HEK293 (cell line): Measurements from ENCODE around the gene MATN1.

ENCODE experiments used
- CTCF ChIA-PET: fragments of 350-600 bp; formaldehyde crosslinking; extraction: SDS; loops from one replicate; lab custom pipeline; 2021; ENCODE audit warnings: antibody characterized with exemption; lab: Yijun Ruan, JAX
- POLR2A ChIA-PET: fragments of 300-600 bp; formaldehyde crosslinking; extraction: SDS; loops from one replicate; lab custom pipeline; 2020; ENCODE audit warnings: antibody characterized with exemption, inconsistent platforms; lab: Yijun Ruan, JAX
- H3K27ac ChIP-seq: fragments of 200-500 bp; sonication (Bioruptor generic); 2 replicates; pipeline ENCODE4 v1.5.1; 2014; ENCODE audit warnings: low read depth, low read length, control low read depth, inconsistent platforms; ENCODE audit errors: extremely low read depth
- H3K36me3 ChIP-seq, 2 experiments: fragments of 200-500 bp in 1 of 2; sonication (Bioruptor generic) in 1 of 2; 1 replicate in 1 of 2; 2 replicates in 1 of 2; pipeline ENCODE4 v1.5.1; 2014 to 2017; ENCODE audit warnings: inconsistent platforms in 2 of 2, low read length in 2 of 2; ENCODE audit not compliant: control insufficient read depth in 2 of 2, insufficient read depth in 1 of 2
- H3K4me1 ChIP-seq: fragments of 200-500 bp; sonication (Bioruptor generic); 2 replicates; pipeline ENCODE4 v1.5.1; 2014; ENCODE audit warnings: mild to moderate bottlenecking, low read length, inconsistent platforms; ENCODE audit not compliant: control insufficient read depth, insufficient read depth
- H3K4me3 ChIP-seq: 2 replicates; pipeline ENCODE4 v1.5.1; 2011; ENCODE audit warnings: low read depth, mild to moderate bottlenecking, control low read depth, low read length, moderate library complexity
- H3K9me3 ChIP-seq: fragments of 200-500 bp; sonication (Bioruptor generic); 2 replicates; pipeline ENCODE4 v1.5.1; 2014; ENCODE audit warnings: low read depth, low read length, inconsistent platforms; ENCODE audit not compliant: control insufficient read depth, insufficient read depth
- MYNN ChIP-seq: fragments of 450-650 bp; formaldehyde crosslinking; IDR thresholded peaks from 2 replicates; pipeline ENCODE4 v1.5.1; 2016; ENCODE audit warnings: missing biosample characterization, missing genetic modification characterization, borderline replicate concordance
- MZF1 ChIP-seq: fragments of 450-650 bp; formaldehyde crosslinking; IDR thresholded peaks from 2 replicates; pipeline ENCODE4 v1.5.1; 2017; ENCODE audit warnings: missing biosample characterization, missing genetic modification characterization, borderline replicate concordance
- PATZ1 ChIP-seq: fragments of 450-650 bp; formaldehyde crosslinking; IDR thresholded peaks from 2 replicates; pipeline ENCODE4 v1.5.1; 2016; ENCODE audit warnings: missing biosample characterization, missing genetic modification characterization
- PRDM2 ChIP-seq: fragments of 450-650 bp; formaldehyde crosslinking; IDR thresholded peaks from 2 replicates; pipeline ENCODE4 v1.5.1; 2016; ENCODE audit warnings: missing biosample characterization, missing genetic modification characterization, borderline replicate concordance
- SETDB1 ChIP-seq: IDR thresholded peaks from one replicate; pipeline ENCODE4 v1.6.1; 2017; ENCODE audit warnings: mild to moderate bottlenecking, low read length, moderate library complexity, mixed read lengths; ENCODE audit not compliant: insufficient read length
- ZIC2 ChIP-seq: fragments of 450-650 bp; formaldehyde crosslinking; IDR thresholded peaks from 2 replicates; pipeline ENCODE4 v1.5.1; 2016; ENCODE audit warnings: missing biosample characterization, missing genetic modification characterization
- ZNF132 ChIP-seq: fragments of 450-650 bp; formaldehyde crosslinking; IDR thresholded peaks from 2 replicates; pipeline ENCODE4 v1.5.1; 2017; ENCODE audit warnings: missing biosample characterization, missing genetic modification characterization, borderline replicate concordance
- ZNF133 ChIP-seq: fragments of 450-650 bp; formaldehyde crosslinking; IDR thresholded peaks from 2 replicates; pipeline ENCODE4 v1.5.1; 2016; ENCODE audit warnings: missing biosample characterization, missing genetic modification characterization
- ZNF138 ChIP-seq: fragments of 450-650 bp; formaldehyde crosslinking; IDR thresholded peaks from 2 replicates; pipeline ENCODE4 v1.5.1; 2016; ENCODE audit warnings: missing biosample characterization, missing genetic modification characterization, borderline replicate concordance
- ZNF148 ChIP-seq: fragments of 450-650 bp; formaldehyde crosslinking; IDR thresholded peaks from 2 replicates; pipeline ENCODE4 v1.5.0; 2017; ENCODE audit warnings: missing biosample characterization, missing genetic modification characterization, borderline replicate concordance
- ZNF223 ChIP-seq: fragments of 450-650 bp; formaldehyde crosslinking; IDR thresholded peaks from 2 replicates; pipeline ENCODE4 v1.5.1; 2016; ENCODE audit warnings: missing biosample characterization, missing genetic modification characterization
- ZNF350 ChIP-seq: fragments of 450-650 bp; formaldehyde crosslinking; IDR thresholded peaks from 2 replicates; pipeline ENCODE4 v1.5.0; 2017; ENCODE audit warnings: missing biosample characterization, mild to moderate bottlenecking, missing genetic modification characterization
- ZNF623 ChIP-seq: fragments of 450-650 bp; formaldehyde crosslinking; IDR thresholded peaks from 2 replicates; pipeline ENCODE4 v1.5.1; 2016; ENCODE audit warnings: missing biosample characterization, missing genetic modification characterization
- ZNF768 ChIP-seq: fragments of 450-650 bp; formaldehyde crosslinking; IDR thresholded peaks from 2 replicates; pipeline ENCODE4 v1.5.1; 2018; ENCODE audit warnings: missing biosample characterization, mild to moderate bottlenecking, missing genetic modification characterization

Gene MATN1

GRCh38 chr1:30672661-30673060, 50.7 kb downstream of the MATN1 start:
- H3K4me3 ChIP-seq = no peak overlapping the region
- CTCF ChIA-PET = interaction anchor here (0.7 kb wide), 1 partner anchor 26 kb away, joined by 3 read pairs; no protein-coding TSS in a partner anchor
- H3K27ac ChIP-seq = no peak overlapping the region
- POLR2A ChIA-PET = no interaction called here
- no peaks in the 10 kb centered on the region for H3K4me1 ChIP-seq
- H3K36me3 ChIP-seq = no peaks in the 10 kb centered on the region
- no peaks in the 10 kb centered on the region for H3K9me3 ChIP-seq
- TF ChIP-seq SETDB1 = no peak
- TF ChIP-seq ZNF148 (tag by site-specific recombination) = no peak
- TF ChIP-seq, all 188 proteins: peak for 0

- ChIA-PET CTCF (interaction anchor here (1.5 kb wide), 1 partner anchor 37 kb away, joined by 3 read pairs; no protein-coding TSS in a partner anchor), POLR2A (no interaction called here)
- Histone ChIP-seq H3K4me1 (no peaks in the 10 kb centered on the region), H3K9me3 (no peaks in the 10 kb centered on the region), H3K4me3 (no peak overlapping the region), H3K36me3 (no peaks in the 10 kb centered on the region), H3K27ac (no peak overlapping the region)
- TF ChIP-seq ZNF223 (tag by site-specific recombination) = no peak
- TF ChIP-seq ZNF350 = no peak
- TF ChIP-seq ZNF768 (tag by site-specific recombination) = no peak
- TF ChIP-seq ZIC2 (tag by site-specific recombination) = peak; percentile 74
- no peak for TF ChIP-seq MYNN (tag by site-specific recombination)
- TF ChIP-seq MZF1 = no peak
- TF ChIP-seq ZNF133 (tag by site-specific recombination) = peak; percentile 55; the same call in 1 of the 2 replicates
- TF ChIP-seq ZNF132 (tag by site-specific recombination) = no peak
- no peak for TF ChIP-seq PRDM2
- TF ChIP-seq ZNF138 (tag by site-specific recombination) = no peak
- no peak for TF ChIP-seq ZNF623 (tag by site-specific recombination)
- TF ChIP-seq PATZ1 (tag by site-specific recombination) = no peak
Measured at GRCh38 chr1:30670240-30671060, 52.9 kb downstream of the MATN1 start.
